Measurements from ENCODE around the gene INSM2. TPM values are rescaled to one million over a fixed set of nuclear protein-coding genes. Genes with fewer than 3 reads are reported as not detected.

INSM2 gene
- total RNA-seq, 1 donor from 2014 or later = 0.98 TPM

GRCh38 chr14:35557221-35557747, 23.3 kb downstream of the INSM2 start:
- DNase-seq (ENCODE audit: extremely low spot score in 2 of 2) = no peak
- Histone ChIP-seq H3K27me3 (no peaks in the 10 kb centered on the region), H3K27ac (no peak overlapping the region), H3K9me3 (no peaks in the 10 kb centered on the region), H3K4me1 (no peaks in the 10 kb centered on the region), H3K4me3 (no peak overlapping the region), H3K36me3 (no peaks in the 10 kb centered on the region)
- intact Hi-C loops (cut with DNase I) = no loop called here
- no peak for TF ChIP-seq POLR2AphosphoS5 (IDR thresholded peaks at IDR 0.05; ENCODE audit: insufficient read depth in 1 of 2, low read depth in 1 of 2)
- TF ChIP-seq, protein P1, sequence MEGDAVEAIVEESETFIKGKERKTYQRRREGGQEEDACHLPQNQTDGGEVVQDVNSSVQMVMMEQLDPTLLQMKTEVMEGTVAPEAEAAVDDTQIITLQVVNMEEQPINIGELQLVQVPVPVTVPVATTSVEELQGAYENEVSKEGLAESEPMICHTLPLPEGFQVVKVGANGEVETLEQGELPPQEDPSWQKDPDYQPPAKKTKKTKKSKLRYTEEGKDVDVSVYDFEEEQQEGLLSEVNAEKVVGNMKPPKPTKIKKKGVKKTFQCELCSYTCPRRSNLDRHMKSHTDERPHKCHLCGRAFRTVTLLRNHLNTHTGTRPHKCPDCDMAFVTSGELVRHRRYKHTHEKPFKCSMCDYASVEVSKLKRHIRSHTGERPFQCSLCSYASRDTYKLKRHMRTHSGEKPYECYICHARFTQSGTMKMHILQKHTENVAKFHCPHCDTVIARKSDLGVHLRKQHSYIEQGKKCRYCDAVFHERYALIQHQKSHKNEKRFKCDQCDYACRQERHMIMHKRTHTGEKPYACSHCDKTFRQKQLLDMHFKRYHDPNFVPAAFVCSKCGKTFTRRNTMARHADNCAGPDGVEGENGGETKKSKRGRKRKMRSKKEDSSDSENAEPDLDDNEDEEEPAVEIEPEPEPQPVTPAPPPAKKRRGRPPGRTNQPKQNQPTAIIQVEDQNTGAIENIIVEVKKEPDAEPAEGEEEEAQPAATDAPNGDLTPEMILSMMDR (IDR thresholded peaks at IDR 0.05) = no peak
- no peak for TF ChIP-seq POLR2A (IDR thresholded peaks at IDR 0.05)

- Histone ChIP-seq H3K4me3 (no peak overlapping the region), H3K27ac (no peak overlapping the region), H3K9me3 (no peaks in the 10 kb centered on the region), H3K27me3 (no peaks in the 10 kb centered on the region), H3K36me3 (no peaks in the 10 kb centered on the region), H3K4me1 (no peaks in the 10 kb centered on the region)
- no peak for DNase-seq (ENCODE audit: extremely low spot score in 2 of 2)
- TF ChIP-seq, protein P1 (IDR thresholded peaks at IDR 0.05) = no peak
- TF ChIP-seq POLR2A (IDR thresholded peaks at IDR 0.05) = no peak
- no peak for TF ChIP-seq POLR2AphosphoS5 (IDR thresholded peaks at IDR 0.05; ENCODE audit: insufficient read depth in 1 of 2, low read depth in 1 of 2)
- intact Hi-C loops (cut with DNase I) = no loop called here
Observed at GRCh38 chr14:35558680-35559079, 24.7 kb downstream of the INSM2 start.

GRCh38 chr14:35565871-35566464, 32.0 kb downstream of the INSM2 start:
- Histone ChIP-seq H3K9me3 (no peaks in the 10 kb centered on the region), H3K27me3 (no peaks in the 10 kb centered on the region), H3K4me1 (no peaks in the 10 kb centered on the region), H3K4me3 (no peak overlapping the region), H3K27ac (no peak overlapping the region), H3K36me3 (no peaks in the 10 kb centered on the region)
- intact Hi-C loops (cut with DNase I) = no loop called here
- TF ChIP-seq POLR2A (IDR thresholded peaks at IDR 0.05) (no peak), POLR2AphosphoS5 (IDR thresholded peaks at IDR 0.05; ENCODE audit: insufficient read depth in 1 of 2, low read depth in 1 of 2) (no peak)
- TF ChIP-seq, protein P1 (IDR thresholded peaks at IDR 0.05) = no peak
- no peak for DNase-seq (ENCODE audit: extremely low spot score in 2 of 2)

DNA sequence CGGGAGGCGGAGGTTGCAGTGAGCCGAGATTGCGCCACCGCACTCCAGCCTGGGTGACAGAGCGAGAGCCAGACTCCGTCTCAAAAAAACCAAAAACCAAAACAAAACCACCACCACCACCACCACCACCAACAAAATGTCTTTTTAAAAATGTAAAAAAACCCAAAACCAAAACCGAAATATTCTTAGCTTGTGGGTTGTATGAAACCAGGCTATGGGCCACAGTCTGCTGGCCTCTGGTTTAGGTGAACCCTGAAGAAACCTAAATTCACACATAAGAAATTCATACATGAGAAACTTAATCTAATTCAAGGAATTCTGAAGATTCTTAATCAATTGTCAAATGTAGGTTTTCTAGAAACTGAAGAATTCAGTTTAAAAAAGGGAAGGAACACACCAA, 37.6 kb downstream of the INSM2 start:
- no peak overlapping the region for H3K4me3 ChIP-seq
- no peaks in the 10 kb centered on the region for H3K9me3 ChIP-seq
- H3K36me3 ChIP-seq = peaks cover 0 to 11% of the 10 kb centered on the region in 2 donors
- H3K27me3 ChIP-seq = no peaks in the 10 kb centered on the region
- no peak for TF ChIP-seq POLR2AphosphoS5 (IDR thresholded peaks at IDR 0.05; ENCODE audit: insufficient read depth in 1 of 2, low read depth in 1 of 2)
- TF ChIP-seq, protein P1 (IDR thresholded peaks at IDR 0.05) = no peak
- TF ChIP-seq POLR2A (IDR thresholded peaks at IDR 0.05) = no peak
- no peaks in the 10 kb centered on the region for H3K4me1 ChIP-seq
- no peak for DNase-seq (ENCODE audit: extremely low spot score in 2 of 2)
- no peak overlapping the region for H3K27ac ChIP-seq
- intact Hi-C loops (cut with DNase I) = no loop called here

DNA sequence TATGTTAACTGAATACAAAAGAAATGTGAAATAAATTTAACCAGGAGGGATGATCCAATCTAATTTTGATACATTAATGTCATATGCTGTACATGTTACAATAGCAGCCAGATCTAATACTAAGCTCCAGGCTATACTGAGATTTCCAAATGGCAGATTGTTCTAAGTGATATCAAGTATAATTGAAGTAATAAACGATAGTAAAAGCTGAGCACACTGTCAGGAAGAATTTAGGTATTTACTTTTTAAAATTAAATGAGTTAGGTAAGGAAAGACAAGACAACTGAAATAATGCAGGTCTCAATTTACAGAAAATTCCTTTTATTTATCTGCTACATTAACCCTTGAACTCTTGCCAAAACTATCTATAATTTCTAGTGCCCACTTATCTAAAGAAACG, 39.9 kb downstream of the INSM2 start:
- intact Hi-C loops (cut with DNase I) = no loop called here

More for the DNA sequence above, 39.9 kb downstream of the INSM2 start:
- TF ChIP-seq POLR2A (IDR thresholded peaks at IDR 0.05) (no peak), POLR2AphosphoS5 (IDR thresholded peaks at IDR 0.05; ENCODE audit: insufficient read depth in 1 of 2, low read depth in 1 of 2) (no peak)
- TF ChIP-seq, protein P1 (IDR thresholded peaks at IDR 0.05) = no peak
- no peak for DNase-seq (ENCODE audit: extremely low spot score in 2 of 2)
- H3K4me3 ChIP-seq = no peak overlapping the region
- peaks cover 0 to 11% of the 10 kb centered on the region in 2 donors for H3K36me3 ChIP-seq
- H3K4me1 ChIP-seq = no peaks in the 10 kb centered on the region
- H3K27ac ChIP-seq = no peak overlapping the region
- no peaks in the 10 kb centered on the region for H3K9me3 ChIP-seq
- H3K27me3 ChIP-seq = no peaks in the 10 kb centered on the region
